Measurements from ENCODE around the gene PSMB4. TPM values are rescaled to one million over a fixed set of nuclear protein-coding genes. Genes with fewer than 3 reads are reported as not detected.

The PSMB4 gene
- total and polyA plus RNA-seq, 7 donors, result 237 to 362 (median 277) TPM

- Histone ChIP-seq H3K4me3 (peak within 1 kb of the TSS; percentile 46 to 54 (median 48)), H3K36me3 (peaks cover 0 to 20% (median 7%) of the 10 kb centered on the region in 4 donors), H3K27ac (peak within 1 kb of the TSS; percentile 81 to 89 (median 86)), H3K9me3 (no peaks in the 10 kb centered on the region), H3K27me3 (no peaks in the 10 kb centered on the region), H3K4me1 (peaks cover 0 to 48% (median 37%) of the 10 kb centered on the region in 4 donors)
- intact Hi-C loops (cut with DNase I), result loop anchor here (1.0 kb wide), 2 partner anchors 25 to 26 kb away; partner anchors contain the start of gene RFX5
- peak; percentile 96 for DNase-seq
- peak; percentile 86 to 95 (median 90) for TF ChIP-seq POLR2AphosphoS5 (IDR thresholded peaks at IDR 0.05)
- no peak for TF ChIP-seq CTCF (IDR thresholded peaks at IDR 0.05)
- TF ChIP-seq EP300 (IDR thresholded peaks at IDR 0.05), result no peak
- TF ChIP-seq POLR2A (IDR thresholded peaks at IDR 0.05), result peak; percentile 71 to 95
- WGBS, 2 donors, result 10 to 47% methylated on average over 11 of the region's 11 CpGs
Observed at GRCh38 chr1:151372058-151372934, 27.1 kb upstream of the PSMB4 start, which contains the start of gene SELENBP1. SELENBP1 (minus strand) TSS chr1:151372705; CDS start chr1:151372641, 64 bp downstream.

- Histone ChIP-seq H3K36me3 (peaks cover 0 to 11% (median 4%) of the 10 kb centered on the region in 4 donors), H3K4me3 (no peak overlapping the region), H3K9me3 (no peaks in the 10 kb centered on the region), H3K27me3 (no peaks in the 10 kb centered on the region), H3K4me1 (peaks cover 0 to 45% (median 37%) of the 10 kb centered on the region in 4 donors), H3K27ac (peak overlapping the region in 3 of 4 donors; percentile 85 to 89 (median 87))
- peak; percentile 35 for DNase-seq
- no peak for TF ChIP-seq EP300 (IDR thresholded peaks at IDR 0.05)
- TF ChIP-seq POLR2A (IDR thresholded peaks at IDR 0.05), result no peak
- no peak for TF ChIP-seq POLR2AphosphoS5 (IDR thresholded peaks at IDR 0.05)
- no peak for TF ChIP-seq CTCF (IDR thresholded peaks at IDR 0.05)
- intact Hi-C loops (cut with DNase I), result no loop called here
- WGBS, 2 donors, result 49 to 84% methylated on average over 14 of the region's 14 CpGs
Observed at GRCh38 chr1:151373196-151373595, 26.2 kb upstream of the PSMB4 start.

GRCh38 chr1:151377150-151377884 lies 22.1 kb upstream of the PSMB4 start:
- H3K4me3 ChIP-seq, result no peak overlapping the region
- no peak overlapping the region for H3K27ac ChIP-seq
- DNase-seq, result no peak
- no peaks in the 10 kb centered on the region for H3K36me3 ChIP-seq
- H3K4me1 ChIP-seq, result peaks cover 0 to 10% (median 9%) of the 10 kb centered on the region in 4 donors
- H3K9me3 ChIP-seq, result no peaks in the 10 kb centered on the region
- TF ChIP-seq POLR2A (IDR thresholded peaks at IDR 0.05) (no peak), CTCF (IDR thresholded peaks at IDR 0.05) (no peak), EP300 (IDR thresholded peaks at IDR 0.05) (no peak), POLR2AphosphoS5 (IDR thresholded peaks at IDR 0.05) (no peak)
- 16 to 65% methylated on average over 3 of the region's 3 CpGs for WGBS, 2 donors
- intact Hi-C loops (cut with DNase I), result no loop called here
- no peaks in the 10 kb centered on the region for H3K27me3 ChIP-seq

GRCh38 chr1:151384584-151384983 lies 14.8 kb upstream of the PSMB4 start:
- WGBS, 2 donors, result 82 to 86% methylated on average over 3 of the region's 3 CpGs
- no peaks in the 10 kb centered on the region for H3K9me3 ChIP-seq
- no peak overlapping the region for H3K27ac ChIP-seq
- H3K4me3 ChIP-seq, result no peak overlapping the region
- no peaks in the 10 kb centered on the region for H3K36me3 ChIP-seq
- TF ChIP-seq CTCF (IDR thresholded peaks at IDR 0.05) (no peak), EP300 (IDR thresholded peaks at IDR 0.05) (no peak), POLR2A (IDR thresholded peaks at IDR 0.05) (no peak), POLR2AphosphoS5 (IDR thresholded peaks at IDR 0.05) (no peak)
- DNase-seq, result peak; percentile 13
- H3K27me3 ChIP-seq, result no peaks in the 10 kb centered on the region
- no peaks in the 10 kb centered on the region for H3K4me1 ChIP-seq
- intact Hi-C loops (cut with DNase I), result no loop called here

All from sigmoid colon (tissue), 7 donors.